ENCODE results near the gene GPR108.

DNA sequence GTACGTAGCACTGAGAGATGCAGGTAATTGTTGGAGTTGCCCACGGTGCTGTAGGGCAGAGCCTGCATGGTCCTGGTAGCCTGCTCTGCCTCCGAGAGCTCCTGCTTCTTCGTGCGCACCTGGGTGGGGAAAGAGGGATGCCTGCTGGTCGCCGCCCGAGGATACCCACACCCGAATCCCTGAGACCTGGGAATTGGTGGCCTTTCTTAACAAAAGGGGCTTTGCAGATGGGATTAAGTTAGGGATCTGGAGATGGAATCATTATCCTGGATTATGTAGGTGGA lies 26.4 kb downstream of the GPR108 start:
- TF ChIP-seq CTCF (IDR thresholded peaks at IDR 0.05) (no peak), POLR2A (IDR thresholded peaks at IDR 0.05) (no peak)

Data from thyroid gland (tissue), 4 donors.